CD4-positive, alpha-beta T cell treated with Interleukin-1 beta for 1 hour (primary cell): Measurements from ENCODE around the gene CHRNA10.
"Not testable (repeated sequence)": the region's sequence is repeated elsewhere in the genome, so short reads cannot be mapped to it uniquely, and the experiment has no call there.

Experiments used
- DNase-seq, 2 donors: peaks; one replicate each; pipeline ENCODE4 v3.0.0-alpha.2; 2020 to 2022

Gene CHRNA10

DNA sequence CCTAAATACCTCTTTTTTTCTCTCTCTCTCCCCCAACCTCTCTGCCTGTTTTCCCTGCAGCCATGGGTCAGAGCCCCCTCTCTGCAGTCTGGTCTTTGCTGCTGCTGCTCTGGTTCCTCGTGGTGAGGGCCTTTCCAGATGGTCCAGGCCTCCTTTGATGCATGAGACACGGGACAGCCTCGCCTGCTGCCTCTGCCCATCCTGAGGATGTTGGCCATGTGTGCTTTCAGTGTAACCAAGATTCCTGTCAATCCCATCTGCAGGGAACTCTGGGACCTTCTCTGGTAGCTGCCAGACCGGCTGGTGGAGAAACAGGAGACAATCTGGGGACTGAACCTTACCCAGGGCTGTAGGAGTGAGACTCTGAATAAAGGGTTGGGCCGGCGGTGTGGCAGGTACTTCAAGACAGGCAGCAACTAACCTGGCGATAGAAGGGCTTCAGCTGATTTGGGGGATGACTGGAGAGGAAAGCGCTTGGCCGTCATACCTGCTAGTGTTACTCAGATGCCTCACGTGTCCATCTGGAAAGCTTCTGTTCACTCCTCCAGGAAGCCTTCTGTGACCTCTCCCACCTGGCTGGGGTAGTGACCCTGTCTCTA lies 7.1 kb downstream of the CHRNA10 start:
- DNase-seq, result no peak

DNA sequence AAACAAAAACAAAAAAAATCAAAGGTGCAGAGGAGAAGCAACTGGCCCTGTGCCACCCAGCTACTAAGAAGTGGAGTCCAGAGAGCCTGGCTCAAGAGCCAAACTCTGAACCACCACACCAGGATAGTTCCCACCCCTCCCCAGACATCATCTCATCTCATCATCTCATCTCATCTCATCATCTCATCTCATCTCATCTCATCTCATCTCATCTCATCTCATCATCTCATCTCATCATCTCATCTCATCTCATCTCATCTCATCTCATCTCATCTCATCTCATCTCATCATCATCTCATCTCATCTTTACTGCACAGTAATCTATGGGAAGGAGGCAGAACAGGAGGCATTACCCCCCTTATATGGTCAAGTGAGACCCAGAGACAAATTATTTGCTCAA lies 8.3 kb downstream of the CHRNA10 start:
- no peak for DNase-seq

DNA sequence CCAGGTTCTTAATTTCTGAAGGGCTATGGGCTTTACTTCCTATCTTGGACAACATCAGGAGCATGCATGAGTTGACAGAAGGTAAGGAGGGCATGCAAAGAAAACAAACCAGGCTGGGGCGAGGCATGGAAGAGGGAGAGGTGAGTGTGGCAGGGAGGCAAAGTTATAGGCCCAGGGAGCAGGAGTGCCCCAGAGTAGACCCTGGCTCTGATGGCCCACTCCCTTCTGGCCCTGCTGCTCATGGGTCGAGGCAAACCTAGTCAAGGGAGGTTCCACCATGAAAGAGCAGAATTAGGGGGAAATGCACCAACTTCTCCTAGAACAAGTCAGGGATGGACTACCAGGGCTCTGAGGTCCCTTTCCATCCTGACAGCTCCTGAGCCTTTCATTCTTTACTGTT lies 10.2 kb downstream of the CHRNA10 start:
- DNase-seq, result no peak

DNA sequence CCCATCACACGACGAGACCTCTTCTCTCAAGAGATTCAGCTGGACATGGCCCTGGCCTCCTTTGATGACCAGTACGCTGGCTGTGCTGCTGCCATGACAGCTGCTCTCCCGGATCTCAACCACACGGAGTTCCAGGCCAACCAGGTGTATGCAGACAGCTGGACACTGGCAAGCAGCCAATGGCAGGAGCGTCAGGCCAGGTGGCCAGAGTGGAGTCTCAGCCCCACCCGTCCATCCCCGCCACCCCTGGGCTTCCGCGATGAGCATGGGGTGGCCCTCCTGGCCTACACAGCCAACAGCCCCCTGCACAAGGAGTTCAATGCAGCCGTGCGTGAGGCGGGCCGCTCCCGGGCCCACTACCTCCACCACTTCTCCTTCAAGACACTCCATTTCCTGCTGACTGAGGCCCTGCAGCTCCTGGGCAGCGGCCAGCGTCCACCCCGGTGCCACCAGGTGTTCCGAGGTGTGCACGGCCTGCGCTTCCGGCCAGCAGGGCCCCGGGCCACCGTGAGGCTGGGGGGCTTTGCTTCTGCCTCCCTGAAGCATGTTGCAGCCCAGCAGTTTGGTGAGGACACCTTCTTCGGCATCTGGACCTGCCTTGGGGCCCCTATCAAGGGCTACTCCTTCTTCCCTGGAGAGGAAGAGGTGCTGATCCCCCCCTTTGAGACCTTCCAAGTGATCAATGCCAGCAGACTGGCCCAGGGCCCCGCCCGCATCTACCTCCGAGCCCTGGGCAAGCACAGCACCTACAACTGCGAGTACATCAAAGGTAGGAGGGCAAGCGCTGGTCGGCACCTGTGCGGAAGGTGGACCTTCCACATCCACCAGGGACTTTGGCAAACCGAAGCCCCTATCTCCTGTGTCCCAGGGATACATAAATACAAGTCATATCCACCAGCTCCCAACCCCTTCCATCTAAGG lies 11.3 kb downstream of the CHRNA10 start:
- DNase-seq, result no peak

DNA sequence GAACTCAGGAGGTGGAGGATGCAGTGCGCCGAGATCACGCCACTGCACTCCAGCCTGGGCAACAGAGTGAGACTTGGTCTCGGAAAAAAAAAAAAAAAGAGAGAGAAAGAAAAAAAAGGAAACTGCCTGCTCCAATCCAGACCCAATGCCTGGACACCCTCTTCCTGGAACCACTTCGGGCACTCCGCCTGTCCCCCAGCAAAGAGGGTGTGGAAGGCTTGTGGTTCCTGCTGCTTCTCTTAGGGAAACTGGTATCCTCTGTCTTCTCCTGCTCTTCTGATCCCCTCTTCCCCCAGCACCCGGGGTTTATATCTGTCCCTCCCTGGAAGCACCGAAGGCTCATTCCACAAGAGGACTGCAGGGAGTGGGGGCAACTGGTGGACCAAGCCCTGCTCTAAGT lies 12.9 kb downstream of the CHRNA10 start:
- DNase-seq, result no peak

DNA sequence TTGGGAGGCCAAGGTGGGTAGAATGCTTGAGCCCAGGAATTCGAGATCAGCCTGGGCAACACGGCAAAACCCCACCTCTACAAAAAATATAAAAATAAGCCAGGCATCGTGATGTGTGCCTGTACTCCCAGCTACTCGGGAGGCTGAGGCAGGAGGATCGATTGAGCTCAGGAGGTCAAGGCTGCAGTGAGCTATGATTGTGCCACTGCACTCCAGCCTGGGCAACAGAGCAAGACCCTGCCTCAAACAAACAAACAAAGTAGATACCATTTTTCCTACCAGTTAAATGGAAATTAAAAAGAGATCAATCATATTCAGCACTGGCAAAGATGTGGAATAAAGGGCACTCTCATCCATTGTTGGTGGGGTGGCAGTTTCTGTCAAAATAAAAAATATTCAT lies 13.9 kb downstream of the CHRNA10 start:
- not testable (repeated sequence) for DNase-seq

DNA sequence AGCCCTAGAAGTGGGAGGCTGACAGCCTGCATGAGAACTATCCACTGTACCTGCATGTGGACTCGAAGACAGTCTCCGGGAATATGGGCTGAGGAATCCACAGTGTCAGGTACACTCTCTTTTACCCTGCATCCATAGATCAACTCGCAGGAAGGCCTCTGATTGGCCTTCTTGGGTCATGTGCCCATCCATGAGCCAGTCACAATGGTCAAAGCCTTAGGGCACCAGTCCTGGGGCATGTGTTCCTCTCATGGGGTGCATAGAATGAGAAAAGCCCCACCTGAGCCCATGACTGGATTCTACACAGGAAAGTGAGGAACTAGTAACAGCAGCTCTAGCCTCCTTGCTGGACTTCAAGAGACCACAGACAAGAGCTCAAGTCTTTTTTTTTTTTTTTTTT lies 15.6 kb downstream of the CHRNA10 start:
- DNase-seq, result no peak

DNA sequence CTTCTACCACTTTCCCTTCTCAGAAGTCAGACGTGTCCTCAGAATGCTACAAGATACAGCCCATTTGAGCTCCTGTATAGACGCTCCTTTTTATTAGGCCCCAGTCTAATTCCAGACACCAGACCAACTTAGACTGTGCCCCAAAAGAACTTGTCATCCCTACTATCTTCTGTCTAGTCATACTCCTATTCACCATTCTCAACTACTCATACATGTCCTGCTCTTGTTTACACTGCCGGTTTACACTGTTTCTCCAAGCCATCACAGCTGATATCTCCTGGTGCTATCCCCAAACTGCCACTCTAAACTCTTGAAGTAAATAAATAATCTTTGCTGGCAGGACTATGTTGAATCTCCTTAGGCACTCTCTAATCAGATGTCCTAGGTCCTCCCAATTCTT lies 18.7 kb downstream of the CHRNA10 start:
- DNase-seq, result not testable (repeated sequence)

DNA sequence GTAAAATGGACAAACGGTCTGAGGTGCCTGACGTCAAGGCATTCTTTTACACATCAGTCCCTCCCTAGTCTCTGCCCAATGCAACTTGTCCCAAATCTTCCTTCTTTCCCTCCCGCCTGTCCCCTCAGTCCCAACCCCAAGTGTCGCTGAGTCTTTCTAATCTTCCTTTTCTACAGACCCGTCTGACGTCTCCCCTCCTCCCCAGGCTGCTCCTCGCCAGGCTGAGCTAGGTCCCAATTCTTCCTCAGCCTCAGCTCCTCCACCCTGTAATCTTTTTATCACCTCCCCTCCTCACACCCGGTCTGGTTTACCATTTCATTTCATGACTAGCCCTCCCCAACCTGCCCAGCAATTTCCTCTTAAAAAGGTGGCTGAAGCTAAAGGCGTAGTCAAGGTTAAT lies 21.8 kb downstream of the CHRNA10 start:
- DNase-seq, result not testable (repeated sequence)

DNA sequence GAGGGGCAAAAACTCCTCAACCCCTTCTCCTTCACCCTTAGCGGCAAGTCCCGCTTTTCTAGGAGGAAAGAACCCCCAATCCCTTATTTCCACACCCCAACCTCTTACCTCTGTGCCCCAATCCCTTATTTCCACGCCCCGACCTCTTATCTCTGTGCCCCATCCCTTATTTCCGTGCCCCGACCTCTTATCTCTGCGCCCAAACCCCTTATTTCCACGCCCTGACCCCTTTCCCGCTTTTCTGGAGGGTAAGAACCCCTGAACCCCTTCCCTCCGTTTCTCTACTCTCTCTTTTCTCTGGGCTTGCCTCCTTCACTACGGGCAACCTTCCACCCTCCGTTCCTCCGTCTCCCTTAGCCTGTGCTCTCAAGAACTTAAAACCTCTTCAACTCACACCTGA lies 22.3 kb downstream of the CHRNA10 start:
- not testable (repeated sequence) for DNase-seq

DNA sequence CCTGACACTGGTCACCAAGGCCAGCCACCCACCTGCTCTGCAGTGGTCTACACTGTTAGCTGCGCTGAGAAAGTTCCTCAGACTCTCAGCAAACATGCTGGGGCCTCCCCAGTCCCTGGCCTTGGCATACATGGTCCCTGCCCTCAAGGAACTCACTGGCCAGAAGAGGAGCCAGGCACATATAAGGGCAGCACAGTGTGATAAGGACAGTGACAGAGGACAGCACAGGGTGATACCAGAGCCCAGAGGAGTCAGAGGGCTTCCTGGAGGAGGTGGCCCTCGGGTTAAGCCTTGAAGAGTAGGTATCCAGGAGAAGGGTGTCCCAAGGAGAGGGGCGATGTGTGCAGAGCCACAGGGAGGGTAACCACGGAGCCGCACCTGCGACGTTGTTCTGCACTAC lies 25.6 kb downstream of the CHRNA10 start:
- no peak for DNase-seq

DNA sequence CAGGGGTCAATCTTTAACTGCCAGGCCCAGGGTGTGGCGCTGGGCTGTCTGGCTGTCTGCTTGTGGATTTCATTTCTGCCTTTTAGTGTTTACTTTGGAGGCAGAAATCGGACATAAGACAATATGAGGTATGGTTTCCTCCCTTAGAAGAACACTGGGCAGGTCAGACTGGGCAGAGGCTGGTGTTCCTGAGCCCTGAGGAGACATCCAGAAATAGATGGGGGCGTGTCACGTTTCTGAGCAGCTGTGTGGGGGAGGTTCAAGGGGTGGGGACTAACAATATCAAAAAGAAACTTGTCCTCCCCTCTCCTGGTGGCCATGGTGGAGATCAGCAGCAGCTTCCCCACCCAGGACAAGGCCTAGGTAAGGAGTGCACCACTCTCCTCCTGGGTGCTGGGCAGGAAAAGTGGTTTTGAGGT lies 26.4 kb downstream of the CHRNA10 start, which contains the start of gene ART1:
Gene ART1 (plus strand): TSS at position 312 of the 419 bp plus-strand sequence. CDS start 14,086 bp downstream, outside the sequence.
- DNase-seq, result no peak

DNA sequence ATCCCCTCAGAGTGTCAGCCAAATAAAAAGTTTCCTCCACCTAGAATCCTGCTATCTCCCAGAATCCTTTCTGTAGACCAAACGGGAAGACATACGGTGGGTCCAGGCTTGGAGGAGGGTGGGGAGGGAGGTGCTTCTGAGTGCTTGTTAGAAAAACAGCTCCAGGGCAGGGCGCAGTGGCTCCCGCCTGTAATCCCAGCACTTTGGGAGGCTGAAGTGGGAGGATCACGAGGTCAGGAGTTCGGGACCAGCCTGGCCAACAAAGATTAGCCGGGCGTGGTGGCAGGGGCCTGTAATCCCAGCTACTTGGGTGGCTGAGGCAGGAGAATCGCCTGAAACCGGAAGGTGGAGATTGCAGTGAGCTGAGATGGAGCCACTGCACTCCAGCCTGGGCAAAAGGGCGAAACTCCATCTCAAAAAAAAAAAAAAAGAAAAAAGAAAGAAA lies 28.1 kb downstream of the CHRNA10 start:
- DNase-seq, result not testable (repeated sequence)

DNA sequence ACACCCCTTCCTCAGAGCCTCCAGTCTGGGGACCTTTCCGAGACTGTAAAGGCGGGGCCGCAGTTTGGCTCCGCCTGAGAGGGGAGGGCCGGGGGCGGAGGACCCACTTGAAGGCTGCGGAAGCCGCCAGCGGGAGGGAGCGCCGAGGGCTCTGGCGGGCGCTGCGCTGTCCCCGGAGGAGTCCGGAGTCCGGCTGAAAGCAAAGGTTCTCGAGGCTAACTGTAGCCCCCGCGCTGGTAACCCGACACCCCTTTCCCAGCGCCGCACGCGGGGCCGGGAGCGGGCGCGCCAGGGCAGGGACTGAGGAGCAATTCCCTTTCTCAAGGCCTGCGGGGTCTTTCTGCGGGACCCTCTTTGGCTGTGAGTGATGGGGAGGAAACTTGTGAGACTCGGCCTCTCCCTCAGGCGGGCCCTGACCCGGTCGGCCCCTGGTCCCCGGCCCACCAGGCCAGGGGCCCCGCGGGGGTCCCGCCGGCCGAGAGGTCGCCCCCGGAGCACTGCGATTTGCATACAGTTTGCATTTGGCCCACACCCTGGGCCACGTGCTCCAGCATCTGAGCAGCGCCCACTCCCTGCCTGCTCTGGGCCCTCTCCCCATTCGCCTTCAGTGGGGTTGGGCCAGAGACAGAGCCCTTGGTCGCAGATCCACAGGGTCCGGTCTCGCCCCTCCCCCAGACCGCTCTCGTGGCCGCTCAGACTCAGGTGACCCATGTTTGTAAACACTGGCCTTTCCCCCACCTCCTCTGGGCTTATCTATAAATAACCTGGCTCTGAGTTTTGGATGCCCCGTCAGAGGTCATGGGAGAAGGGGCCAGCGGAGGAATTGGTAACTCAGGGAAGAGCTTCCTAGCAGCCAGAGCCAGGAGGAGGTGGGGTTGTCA lies 28.9 kb downstream of the CHRNA10 start:
- DNase-seq, result peak; percentile 82 to 85

DNA sequence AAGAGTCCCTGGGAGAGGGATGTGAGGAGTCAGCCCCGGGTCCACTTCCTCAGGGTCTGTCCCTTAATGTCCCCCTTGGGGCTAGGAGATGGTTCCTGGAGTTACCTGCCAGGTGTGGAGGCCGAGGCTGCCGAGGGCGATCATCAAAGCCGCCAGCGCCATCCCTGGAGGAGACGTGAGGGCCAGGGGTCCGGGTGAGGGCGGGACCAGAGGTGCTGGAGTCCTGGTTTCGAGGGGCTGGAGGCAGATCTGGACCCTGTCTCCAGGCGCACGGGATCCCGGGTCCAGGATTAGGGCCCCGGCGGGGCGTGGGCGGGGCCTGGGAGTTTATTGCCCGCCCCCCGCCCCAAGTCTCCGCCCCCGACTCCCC lies 29.5 kb downstream of the CHRNA10 start, which contains the start of gene ART5:
Gene ART5 (minus strand): TSS at position 292 of the 370 bp plus-strand sequence. CDS start 130 bp downstream, at position 162.
- DNase-seq, result no peak

DNA sequence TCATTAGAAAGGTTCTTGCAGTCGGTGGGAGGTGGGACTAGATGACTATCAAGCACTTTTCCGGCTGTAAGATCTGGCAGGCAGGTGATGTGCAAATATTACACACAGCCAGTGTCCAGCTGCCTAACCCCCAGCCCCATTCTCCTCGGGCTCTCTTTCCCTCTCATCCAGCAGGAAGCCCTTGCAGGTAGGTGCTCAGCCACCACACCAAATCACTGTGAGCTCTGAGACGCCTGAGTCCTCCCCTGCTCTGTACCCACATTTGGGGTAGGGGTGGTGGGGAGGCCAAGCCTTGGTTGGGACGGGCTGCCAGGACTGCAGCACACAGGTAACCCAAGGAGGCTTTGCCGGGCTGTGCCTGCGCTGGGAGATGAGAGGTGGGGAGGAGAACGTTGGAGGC lies 30.0 kb downstream of the CHRNA10 start:
- no peak for DNase-seq

DNA sequence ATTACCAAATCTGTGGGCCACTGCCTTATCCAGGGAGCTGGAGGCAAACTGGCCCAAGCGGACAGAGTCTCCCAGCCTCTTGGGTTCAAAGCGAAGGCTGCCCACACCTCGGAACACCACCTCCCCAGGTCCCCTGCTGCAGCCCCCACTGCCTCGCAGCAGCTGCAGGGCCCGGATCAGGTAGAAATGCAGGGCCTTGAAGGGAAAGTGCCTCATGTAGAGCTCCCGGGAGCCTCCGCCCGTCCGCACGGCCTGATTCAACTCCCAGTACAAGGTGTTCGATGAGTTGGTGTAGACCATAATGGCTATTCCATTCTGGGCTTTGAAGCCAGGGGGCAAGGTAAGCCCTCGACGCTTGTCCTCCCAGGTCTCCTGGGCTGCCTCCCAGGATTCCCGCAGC lies 31.3 kb downstream of the CHRNA10 start:
- no peak for DNase-seq

DNA sequence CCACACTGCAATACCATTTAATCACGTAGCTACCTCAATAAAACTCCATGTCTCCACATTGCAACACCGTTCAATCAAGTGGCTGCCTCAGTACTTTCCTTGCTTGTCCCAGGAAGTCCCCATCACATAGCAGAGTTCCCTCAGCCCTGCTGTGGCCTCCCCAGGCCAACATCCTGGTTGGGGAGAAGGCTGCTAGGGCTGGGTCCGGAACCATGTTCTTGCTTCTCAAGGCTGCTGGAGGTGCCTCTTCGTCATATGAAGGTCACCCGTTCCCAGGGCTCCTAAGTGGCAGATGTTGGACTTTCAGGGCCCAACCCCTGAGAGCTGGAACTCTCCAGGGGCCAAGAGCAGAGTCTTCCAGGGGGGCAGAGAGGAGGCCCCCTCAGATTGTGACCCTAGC lies 32.7 kb downstream of the CHRNA10 start:
- DNase-seq, result no peak

DNA sequence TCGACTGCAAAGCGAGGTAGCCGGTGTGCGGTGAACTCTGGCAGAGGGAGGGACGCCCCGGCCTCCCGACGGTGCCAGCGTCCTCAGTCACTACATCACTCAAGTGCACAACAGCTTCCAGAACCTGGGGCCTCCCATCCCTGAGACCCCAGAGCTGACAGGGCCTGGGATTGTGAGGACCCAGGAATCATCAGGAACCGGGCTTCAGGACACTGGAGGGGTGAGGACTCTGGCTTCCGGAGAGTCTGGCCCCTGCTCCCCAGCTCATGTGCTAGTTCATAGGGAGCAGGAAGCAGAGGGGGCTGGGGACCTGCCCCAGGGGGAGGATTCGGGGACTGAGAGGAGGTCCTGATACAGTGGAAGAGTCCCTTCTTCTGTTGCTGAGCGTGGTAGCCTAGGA lies 34.0 kb downstream of the CHRNA10 start:
- DNase-seq, result no peak

DNA sequence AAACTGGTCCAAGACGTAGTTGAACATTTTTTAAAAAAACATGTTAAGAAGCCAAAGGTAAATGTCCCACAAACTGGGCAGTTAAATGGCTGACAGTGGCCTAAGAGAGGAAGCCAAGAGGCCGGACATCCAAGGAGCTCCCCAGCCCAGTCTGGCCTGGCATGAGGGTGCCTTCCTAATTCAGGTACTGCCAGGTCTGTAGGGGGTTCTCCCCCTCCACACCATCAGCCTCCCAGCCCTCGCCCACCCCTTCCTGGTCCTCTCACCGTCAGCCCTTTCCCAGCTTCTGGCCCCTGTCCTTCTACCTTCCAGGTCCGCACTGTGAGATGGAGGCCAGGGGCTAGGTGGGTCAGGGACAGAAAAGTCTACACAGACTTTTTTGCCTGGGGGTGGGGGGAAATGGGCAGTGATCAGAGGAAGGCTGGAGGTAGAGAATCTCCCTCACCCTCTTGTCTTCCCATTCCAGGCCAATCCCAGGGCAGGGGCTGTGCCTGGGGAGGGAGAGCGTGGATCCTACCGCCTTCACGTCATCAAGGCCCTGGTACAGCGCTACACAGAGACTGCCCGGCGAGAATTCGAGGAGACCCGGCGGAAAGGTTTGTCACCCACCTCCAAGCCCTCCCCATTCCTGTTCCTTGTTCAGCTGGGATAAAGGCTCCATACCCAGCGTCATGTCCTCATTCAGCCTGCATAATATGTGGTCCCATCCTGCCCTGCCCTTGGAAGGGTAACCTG lies 35.4 kb downstream of the CHRNA10 start:
- DNase-seq, result no peak

DNA sequence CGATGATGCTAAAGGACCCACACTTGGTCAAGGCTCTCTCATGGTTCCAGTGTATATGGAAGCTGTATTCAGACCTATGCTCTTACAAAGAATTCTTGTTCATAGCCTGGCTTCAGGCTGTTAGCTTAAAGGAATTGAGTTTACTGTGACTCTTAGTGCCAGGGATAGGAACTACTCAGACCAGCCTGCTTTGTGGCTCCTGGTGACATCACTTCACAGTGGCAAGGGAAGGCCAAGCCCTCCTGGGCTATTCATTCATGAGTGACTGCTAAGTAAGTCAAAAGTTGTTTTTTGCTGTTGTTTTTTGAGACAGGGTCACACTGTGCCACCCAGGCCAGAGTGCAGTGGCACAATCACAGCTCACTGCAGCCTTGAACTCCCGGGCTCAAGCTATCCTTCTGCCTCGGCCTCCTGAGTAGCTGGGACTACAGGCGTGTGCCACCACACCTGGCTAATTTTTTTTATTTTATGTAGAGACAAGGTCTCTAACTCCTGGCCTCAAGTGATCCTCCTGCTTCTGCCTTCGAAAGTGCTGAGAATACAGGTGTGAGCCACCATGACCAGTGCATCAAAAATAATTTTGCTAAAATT lies 39.0 kb downstream of the CHRNA10 start:
- no peak for DNase-seq

DNA sequence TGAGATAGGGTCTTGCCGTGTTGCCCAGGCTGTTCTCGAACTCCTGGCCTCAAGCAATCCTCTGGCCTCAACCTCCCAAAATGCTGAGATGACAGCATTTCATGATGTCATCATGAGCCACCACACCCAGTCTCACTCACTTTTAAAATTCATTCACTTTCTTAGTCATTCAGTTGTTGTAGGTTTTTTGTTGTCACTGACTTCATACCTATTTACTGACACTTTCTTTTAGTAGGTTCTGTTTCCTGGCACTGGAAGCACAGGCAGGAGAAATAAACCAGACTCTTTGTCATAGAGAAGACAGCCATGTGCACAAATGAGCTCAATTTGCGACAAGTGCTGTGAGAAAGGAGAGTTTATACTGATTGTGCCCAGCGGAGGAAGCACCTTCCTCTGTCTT lies 39.9 kb downstream of the CHRNA10 start:
- no peak for DNase-seq
